Stimulated activated CD8-positive, alpha-beta memory T cell treated with anti-CD3 and anti-CD28 coated beads, Interleukin-4, amount 100 ng/mL, for 1 hour (primary cell): Measurements from ENCODE around the gene E2F6.

Experiments used
- DNase-seq, 2 donors: peaks; one replicate each; pipeline ENCODE4 v3.0.0-alpha.2; 2020; ENCODE audit warnings: low read depth in 2 of 2, low spot score in 1 of 2

Gene E2F6

DNA sequence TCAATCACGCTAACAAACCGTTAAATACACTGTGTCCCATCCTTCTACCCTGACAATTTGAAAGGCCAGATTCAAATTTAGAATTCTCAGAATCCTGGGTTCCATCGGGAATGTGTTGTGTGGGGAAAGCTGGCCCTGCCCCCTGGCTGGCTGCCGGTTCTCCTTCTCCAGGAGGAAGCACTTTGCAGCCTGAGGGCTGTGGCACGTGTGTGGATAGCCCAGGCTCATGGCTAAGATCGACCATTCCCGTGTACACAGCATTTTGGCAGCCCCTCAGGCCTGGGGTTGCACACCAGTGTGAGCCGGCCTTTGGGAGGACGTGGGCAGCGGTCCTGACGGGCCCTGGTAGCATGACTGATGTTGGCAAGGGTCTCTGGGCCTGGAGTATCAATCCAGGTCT lies 70.6 kb downstream of the E2F6 start:
- DNase-seq: no peak
